Stimulated activated CD4-positive, alpha-beta T cell treated with anti-CD3 and anti-CD28 coated beads, Interleukin-1b, Interleukin-23, amount 100 ng/mL, for 48 hours (primary cell): ENCODE measurements around the gene CTDSP2.
A peak's percentile ranks its signal among the peaks of the same experiment; 100 is the strongest.
"Not testable (repeated sequence)": the region's sequence is repeated elsewhere in the genome, so short reads cannot be mapped to it uniquely, and the experiment has no call there.

Experiments
- DNase-seq: peaks from one replicate; pipeline ENCODE4 v3.0.0-alpha.2; 2020

CTDSP2 gene

DNA sequence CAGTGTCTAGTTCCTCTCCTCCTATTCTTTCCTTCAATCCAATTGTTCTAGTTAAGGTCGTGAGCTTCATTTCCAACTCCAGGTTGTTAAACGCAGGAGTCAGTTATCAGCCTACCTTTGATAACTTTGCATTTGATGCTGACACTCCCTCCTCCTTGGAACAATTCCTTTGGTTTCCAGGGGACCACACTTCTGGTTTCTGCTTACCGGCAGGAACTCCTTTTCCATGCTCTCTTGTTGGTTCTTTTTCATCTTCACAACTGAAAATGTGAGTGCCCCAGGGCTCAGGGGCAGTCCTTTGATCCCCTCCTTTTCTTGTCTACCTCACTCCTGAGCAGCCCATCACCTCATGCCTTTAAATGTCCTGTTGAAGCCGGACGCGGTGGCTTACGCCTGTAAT lies 69.2 kb downstream of the CTDSP2 start:
- no peak for DNase-seq

DNA sequence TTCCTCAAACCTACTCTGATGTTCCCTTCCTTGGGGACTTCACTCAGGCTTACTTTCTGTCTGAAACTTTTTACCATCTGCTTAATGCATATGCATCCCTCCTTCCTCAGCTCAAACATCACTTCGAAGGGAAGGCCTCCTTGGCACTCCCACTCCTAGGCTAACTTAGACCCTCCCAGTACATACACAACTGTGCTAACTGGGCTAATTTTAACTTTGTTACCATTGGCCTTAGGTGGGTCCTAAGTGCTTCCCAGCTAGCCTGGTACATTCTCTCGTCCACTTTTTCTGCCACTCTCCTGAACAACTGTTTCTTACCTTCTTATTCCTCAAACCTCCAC lies 70.3 kb downstream of the CTDSP2 start:
- DNase-seq = no peak

DNA sequence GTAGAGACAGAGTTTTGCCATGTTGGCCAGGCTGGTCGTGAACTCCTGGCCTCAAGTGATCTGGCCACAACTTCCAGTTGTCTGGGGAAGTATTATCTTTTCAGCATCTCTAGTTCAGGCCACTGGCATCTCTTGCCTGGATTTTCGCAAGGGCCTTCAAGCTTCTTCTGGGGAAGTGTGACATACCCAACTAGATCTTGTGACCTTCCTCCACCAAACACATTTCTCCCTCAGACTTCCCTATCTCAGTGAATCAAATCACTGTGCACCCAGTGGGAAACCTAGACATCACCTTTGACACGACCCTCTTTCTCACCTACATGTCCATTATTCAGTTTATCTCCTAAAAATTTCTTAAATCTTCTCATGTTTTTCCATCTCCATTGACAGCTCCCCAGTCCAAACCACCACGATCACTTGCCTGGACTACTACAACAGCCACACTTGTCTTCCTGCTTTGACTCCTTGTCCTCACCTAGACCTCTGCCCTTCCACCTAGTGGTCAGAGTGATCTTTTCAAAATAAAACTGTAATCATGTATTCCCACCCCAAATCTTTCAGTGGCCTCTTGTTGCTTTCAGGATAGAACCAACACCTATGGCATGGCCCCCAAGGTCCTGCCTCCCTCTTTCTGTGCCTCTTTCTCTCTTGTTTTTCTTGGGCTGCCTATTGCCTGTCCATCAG lies 70.8 kb downstream of the CTDSP2 start:
- no peak for DNase-seq

DNA sequence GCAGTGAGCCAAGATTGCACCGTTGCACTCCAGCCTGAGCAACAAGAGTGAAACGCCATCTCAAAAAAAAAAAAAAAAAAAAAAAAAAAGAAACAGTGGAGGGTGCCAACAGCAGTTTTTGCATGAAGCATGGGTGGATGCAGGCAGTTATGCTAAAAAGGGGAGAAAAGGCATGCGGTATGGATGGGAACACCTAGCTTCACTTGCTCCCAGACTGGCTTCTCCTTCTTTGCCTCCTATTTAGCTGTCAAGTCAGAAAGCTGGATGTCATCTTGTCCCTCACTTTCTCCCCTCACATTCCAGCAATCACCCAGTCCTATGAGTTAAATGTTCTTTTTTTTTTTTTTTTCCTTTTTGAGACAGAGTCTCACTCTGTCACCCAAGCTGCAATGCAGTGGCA lies 71.5 kb downstream of the CTDSP2 start:
- no peak for DNase-seq

DNA sequence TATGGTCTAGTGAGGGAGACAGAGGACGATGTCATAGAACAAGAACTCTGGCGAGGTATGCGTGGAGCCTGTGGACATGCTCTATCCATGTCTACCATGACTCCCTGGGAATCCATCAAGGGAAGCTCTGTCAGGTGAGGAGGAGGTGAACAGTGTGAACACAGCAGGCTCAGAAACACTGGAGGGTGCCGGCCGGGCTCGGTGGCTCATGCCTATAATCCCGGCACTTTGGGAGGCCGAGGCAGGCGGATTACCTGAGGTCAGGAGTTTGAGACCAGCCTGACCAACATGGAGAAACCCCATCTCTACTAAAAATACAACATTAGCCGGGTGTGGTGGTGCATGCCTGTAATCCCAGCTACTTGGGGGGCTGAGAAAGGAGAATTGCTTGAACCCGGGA lies 71.9 kb downstream of the CTDSP2 start:
- not testable (repeated sequence) for DNase-seq

DNA sequence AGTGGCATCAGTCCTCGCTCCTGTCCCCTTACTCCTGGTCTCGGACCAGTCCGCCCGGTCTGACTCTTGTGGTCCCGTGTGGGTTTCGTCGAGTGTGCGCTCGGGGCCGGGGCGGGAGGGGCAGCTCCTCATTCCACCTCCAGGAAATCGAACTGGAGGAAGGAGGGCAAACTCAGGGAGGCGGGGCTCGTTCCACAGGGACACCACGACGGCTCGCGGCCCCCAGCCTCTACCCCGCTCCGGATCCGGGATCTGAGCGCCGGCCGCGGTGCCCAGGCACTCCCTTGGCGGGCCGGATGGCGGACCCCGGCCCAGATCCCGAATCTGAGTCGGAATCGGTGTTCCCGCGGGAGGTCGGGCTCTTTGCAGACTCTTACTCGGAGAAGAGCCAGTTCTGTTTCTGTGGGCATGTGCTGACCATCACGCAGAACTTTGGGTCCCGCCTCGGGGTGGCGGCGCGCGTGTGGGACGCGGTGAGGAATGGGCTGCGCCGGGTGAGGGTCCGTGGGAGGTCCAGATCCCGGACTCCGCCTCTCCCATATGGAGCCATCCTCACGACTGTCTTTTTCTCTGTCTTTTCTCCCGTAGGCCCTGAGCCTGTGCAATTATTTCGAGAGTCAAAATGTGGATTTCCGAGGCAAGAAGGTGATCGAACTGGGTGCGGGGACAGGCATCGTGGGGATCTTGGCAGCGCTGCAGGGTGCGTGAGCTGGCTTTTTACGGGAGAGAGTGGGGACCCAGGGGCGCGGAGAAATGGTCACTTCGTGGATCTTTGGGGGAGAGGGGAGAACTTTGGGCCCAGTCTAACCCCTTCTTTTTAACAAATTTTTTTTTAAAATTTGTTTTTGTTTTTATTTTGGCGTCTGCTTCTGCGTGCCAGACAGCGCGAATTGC lies 73.9 kb downstream of the CTDSP2 start, which contains the start of gene EEF1AKMT3:
TSS of gene EEF1AKMT3 (plus strand) at position 186 of the 894 bp plus-strand sequence. CDS start at position 297, 111 bp downstream.
- peak; percentile 19 for DNase-seq

DNA sequence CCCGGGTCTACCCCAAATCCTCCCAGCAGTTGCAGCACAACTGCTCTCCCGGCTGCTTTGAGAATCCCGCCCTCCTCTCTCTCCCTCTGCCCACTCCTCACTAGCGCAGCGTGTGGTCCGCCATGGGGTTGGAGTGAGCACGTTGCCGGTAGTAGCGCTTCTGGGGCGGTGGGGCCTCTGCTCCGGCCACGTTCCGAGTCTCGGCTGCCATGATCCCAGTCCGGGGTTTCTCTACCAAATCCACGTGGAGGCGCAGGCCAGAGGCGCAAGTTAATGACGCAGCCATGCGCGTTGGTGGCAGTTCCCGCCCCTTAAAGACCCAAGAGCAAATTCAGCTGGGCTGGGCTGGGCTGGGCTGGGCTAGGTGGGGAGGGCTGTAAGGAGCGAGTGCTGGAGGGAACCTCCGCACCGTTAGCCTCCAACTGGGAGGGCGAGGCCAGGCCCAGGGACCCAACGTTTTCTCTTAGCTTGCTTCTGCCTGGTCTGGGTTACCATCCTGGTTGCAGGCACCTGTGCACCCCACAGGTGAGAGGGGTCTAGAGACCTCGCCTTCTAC lies 74.6 kb downstream of the CTDSP2 start, which contains the start of gene METTL1:
TSS of gene METTL1 (minus strand) at position 233 of the 556 bp plus-strand sequence. CDS start at position 211, 22 bp downstream.
- peak; percentile 96 for DNase-seq

DNA sequence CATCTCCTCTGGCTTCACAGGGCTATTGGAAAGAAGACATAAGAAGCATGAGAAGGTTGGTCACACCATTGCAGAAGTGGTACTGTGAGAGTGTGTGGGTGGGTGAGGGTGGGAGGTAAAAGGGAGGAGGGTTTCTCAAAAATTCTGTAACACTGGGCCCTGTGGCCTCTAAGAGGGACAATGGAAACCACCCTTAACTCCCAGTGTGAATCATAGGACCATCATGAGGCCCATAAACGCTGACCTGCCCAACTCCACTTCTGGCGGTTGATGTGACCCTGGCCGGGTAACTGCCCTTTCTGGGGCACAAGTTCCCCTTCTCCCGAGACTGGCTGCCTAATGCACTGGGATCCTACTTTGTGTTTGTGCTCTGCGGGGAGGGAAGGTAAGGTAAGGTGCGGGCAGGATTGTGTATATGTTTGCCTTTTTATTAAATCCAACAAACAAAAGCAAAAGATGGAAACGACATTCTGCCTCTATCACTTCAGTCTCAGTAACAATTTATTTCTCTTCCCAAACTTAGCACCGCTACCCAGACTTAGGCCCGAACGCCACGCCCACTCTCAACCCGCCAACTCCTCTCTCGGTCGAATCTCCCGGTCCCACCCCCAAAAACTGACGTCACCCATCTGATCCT lies 75.2 kb downstream of the CTDSP2 start:
- DNase-seq = peak; percentile 91

DNA sequence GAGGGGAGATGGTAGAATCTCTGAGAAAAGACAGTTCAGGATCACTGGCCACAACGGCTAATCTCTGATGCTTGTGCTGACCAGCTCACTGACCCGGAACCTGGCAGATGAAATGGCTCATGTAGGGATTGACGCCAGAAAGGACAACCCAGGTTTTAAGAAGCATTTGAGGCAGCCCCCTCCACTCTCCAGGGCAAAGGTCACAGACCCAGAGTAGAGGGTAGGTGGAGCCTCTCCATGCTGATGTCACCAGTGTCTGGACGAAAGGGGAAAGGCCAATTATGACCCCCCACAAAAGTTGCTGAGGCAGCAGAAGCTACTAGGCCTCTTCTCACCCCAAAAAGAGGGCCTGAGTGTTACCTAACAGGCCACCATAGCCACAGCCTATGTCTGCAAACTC lies 75.8 kb downstream of the CTDSP2 start:
- no peak for DNase-seq
